Adrenal gland (tissue), 12 donors: ENCODE data around the gene SLC25A51. TPM values are rescaled to one million over a fixed set of nuclear protein-coding genes. Genes with fewer than 3 reads are reported as not detected.

Experiments used
- DNase-seq, 7 donors: peaks; one replicate each; pipeline ENCODE4 v3.0.0-alpha.2; 2019 to 2020
- H3K27ac ChIP-seq, 5 donors: fragments of 200-600 bp; sonication (generic) in 4 of 5; 1 replicate in 3 of 5; 2 replicates in 2 of 5; pipeline versions ENCODE4 v1.5.1 to v1.8.0; 2016 to 2020; ENCODE audit warnings: mild to moderate bottlenecking in 1 of 5
- H3K27me3 ChIP-seq: fragments of 200-600 bp; 2 replicates; pipeline ENCODE4 v1.8.0; 2021
- H3K36me3 ChIP-seq, 2 donors: fragments of 200-600 bp; replicated peaks in 1 of 2; 1 replicate in 1 of 2; 2 replicates in 1 of 2; pipeline versions ENCODE4 v1.5.1 to v1.8.0; 2018 to 2022
- H3K4me1 ChIP-seq, 2 donors: fragments of 200-600 bp; replicated peaks in 1 of 2; 1 replicate in 1 of 2; 2 replicates in 1 of 2; pipeline versions ENCODE4 v1.5.1 to v1.8.0; 2018 to 2021
- H3K4me3 ChIP-seq, 4 donors: fragments of 200-600 bp; sonication (generic) in 3 of 4; one replicate each; pipeline ENCODE4 v1.5.1; 2016 to 2018
- H3K9me3 ChIP-seq, 3 donors: fragments of 200-600 bp; sonication (generic) in 1 of 3; replicated peaks in 1 of 3; 1 replicate in 2 of 3; 2 replicates in 1 of 3; pipeline versions ENCODE4 v1.5.1 to v1.8.0; 2016 to 2021
- POLR2A ChIP-seq, 2 donors: fragments of 450-650 bp; IDR thresholded peaks; one replicate each; pipeline ENCODE4 v1.6.1; 2017; ENCODE audit warnings: antibody characterized with exemption in 2 of 2, mild to moderate bottlenecking in 2 of 2, moderate library complexity in 1 of 2
- WGBS, 4 donors: extraction: QIAGEN DNeasy Blood & Tissue Kit in 2 of 4; methylation state at CpG; one replicate each; pipeline versions ENCODE4 v1.1.5 to v1.1.7; 2013 to 2017; 5-methylcytosine and 5-hydroxymethylcytosine counted together
- intact Hi-C, 2 donors: fragments of 100-400 bp; cut with DNase I; formaldehyde crosslinking; loops; one replicate each; pipeline versions ENCODE4 v1.14.1 to v1.15.0; 2022 to 2023
- polyA plus RNA-seq, 3 donors: library from polyadenylated mRNA; stranded (reverse); fragments of 200-250 nt in 2 of 3; fragments of 350-450 nt in 1 of 3; fragmentation: Illumina TruSeq in 1 of 3; extraction: RNeasy Lipid Tissue Mini Kit (QIAGEN cat#74804) in 1 of 3; gene quantifications; one replicate each; pipeline ENCODE4 v1.2.3, GENCODE V29; 2013 to 2014
- total RNA-seq, 9 donors: library from RNA; depleted of rRNA in 4 of 9; stranded (reverse); fragments of >200 nt in 4 of 9; fragments of 120-200 nt in 1 of 9; fragmentation: NEBNext Ultra II Directional in 1 of 9; extraction: Animal tissue kit (Norgen Biotek cat#: 25700) in 1 of 9; gene quantifications; one replicate each; pipeline versions ENCODE4 v1.1.0 to v1.2.4, GENCODE V29; 2013 to 2023
- TF ChIP-seq, protein P1 (sequence below), 6 experiments: fragments of 450-650 bp in 4 of 6; fragments of 200-600 bp in 2 of 6; sonication (generic) in 1 of 6; IDR thresholded peaks; 1 replicate in 5 of 6; 2 replicates in 1 of 6; pipeline versions ENCODE4 v1.5.1 to v1.8.0; 2016 to 2021; ENCODE audit warnings: antibody characterized with exemption in 6 of 6, mild to moderate bottlenecking in 2 of 6, moderate library complexity in 1 of 6
- donor health status: healthy with polysubstance abuse.
- donor health status: Bipolar disorder and iron deficiency.
- donor health status: DM: yes; HTN: yes; CAD: no.
- donor health status: DM: no; HTN: no; CAD: no.
- donor health status: DM: no; HTN: no; CAD: no.
- donor health status: DM: yes; HTN: yes; CAD: no.

Gene SLC25A51
- total and polyA plus RNA-seq, 12 donors = 3.8 to 28.3 (median 20.7) TPM

DNA sequence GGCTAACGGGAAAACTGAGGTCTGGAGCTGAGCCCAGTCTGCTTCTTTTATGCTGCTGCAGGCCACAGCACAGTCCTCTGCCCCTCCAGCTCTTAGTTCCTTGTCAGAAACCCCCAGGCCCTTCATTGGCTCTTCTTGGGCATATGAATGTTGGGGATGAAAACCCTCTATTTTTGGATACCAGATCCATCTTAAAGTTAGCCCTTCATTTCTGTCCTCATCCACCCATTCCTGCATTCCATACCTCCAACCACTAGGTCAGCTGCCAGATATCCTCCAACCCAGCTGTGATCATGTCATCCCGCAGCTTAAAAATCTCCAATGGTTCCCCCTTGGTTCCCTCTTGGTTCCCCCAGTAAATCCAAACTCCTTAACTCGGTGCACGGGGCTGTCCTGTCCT is 1.8 kb upstream of the SLC25A51 start:
- Histone ChIP-seq H3K36me3 (no peaks in the 10 kb centered on the region), H3K9me3 (no peaks in the 10 kb centered on the region), H3K4me1 (peaks cover 0 to 11% of the 10 kb centered on the region in 2 donors), H3K27ac (no peak overlapping the region), H3K4me3 (no peak overlapping the region), H3K27me3 (no peaks in the 10 kb centered on the region)
- peak in 1 of 7 donors; percentile 28 for DNase-seq
- WGBS, 4 donors = 89 to 100% (median 93%) methylated on average over 4 of the region's 4 CpGs
- no peak for TF ChIP-seq POLR2A (IDR thresholded peaks at IDR 0.05)
- TF ChIP-seq, protein P1, sequence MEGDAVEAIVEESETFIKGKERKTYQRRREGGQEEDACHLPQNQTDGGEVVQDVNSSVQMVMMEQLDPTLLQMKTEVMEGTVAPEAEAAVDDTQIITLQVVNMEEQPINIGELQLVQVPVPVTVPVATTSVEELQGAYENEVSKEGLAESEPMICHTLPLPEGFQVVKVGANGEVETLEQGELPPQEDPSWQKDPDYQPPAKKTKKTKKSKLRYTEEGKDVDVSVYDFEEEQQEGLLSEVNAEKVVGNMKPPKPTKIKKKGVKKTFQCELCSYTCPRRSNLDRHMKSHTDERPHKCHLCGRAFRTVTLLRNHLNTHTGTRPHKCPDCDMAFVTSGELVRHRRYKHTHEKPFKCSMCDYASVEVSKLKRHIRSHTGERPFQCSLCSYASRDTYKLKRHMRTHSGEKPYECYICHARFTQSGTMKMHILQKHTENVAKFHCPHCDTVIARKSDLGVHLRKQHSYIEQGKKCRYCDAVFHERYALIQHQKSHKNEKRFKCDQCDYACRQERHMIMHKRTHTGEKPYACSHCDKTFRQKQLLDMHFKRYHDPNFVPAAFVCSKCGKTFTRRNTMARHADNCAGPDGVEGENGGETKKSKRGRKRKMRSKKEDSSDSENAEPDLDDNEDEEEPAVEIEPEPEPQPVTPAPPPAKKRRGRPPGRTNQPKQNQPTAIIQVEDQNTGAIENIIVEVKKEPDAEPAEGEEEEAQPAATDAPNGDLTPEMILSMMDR (IDR thresholded peaks at IDR 0.05) = no peak
- intact Hi-C loops = loop anchor here (5.0 to 10.0 kb wide), 6 partner anchors 101 to 452 kb away; partner anchors contain the start of genes DCAF10 (in 1 of the 2), POLR1E (in 1 of the 2) and TRMT10B (in 1 of the 2)

DNA sequence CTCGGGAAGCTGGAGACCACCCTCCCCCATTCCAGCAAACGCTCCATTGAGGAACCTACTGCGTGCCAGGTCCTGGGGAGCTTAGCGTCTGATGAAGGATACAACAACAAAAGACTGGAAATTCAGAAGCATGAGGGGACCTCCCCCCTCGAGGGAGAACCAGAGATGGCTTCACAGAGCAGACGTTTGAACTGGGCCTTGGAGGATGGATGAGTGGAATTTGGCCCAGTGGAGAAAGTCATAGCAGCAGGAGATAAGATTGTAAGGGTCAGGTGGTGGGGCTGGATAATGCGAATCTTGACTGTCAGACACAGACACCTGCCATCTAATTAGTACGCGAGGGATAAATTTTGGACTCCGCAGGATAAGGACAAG is 1.2 kb upstream of the SLC25A51 start:
- Histone ChIP-seq H3K36me3 (no peaks in the 10 kb centered on the region), H3K4me3 (peak overlapping the region in 1 of 4 donors; percentile 91), H3K9me3 (no peaks in the 10 kb centered on the region), H3K27ac (no peak overlapping the region), H3K27me3 (no peaks in the 10 kb centered on the region), H3K4me1 (peaks cover 0 to 11% of the 10 kb centered on the region in 2 donors)
- TF ChIP-seq POLR2A (IDR thresholded peaks at IDR 0.05) = no peak
- TF ChIP-seq, protein P1 (IDR thresholded peaks at IDR 0.05) = no peak
- intact Hi-C loops = loop anchor here (5.0 to 10.0 kb wide), 6 partner anchors 100 to 452 kb away; partner anchors contain the start of genes DCAF10 (in 1 of the 2), POLR1E (in 1 of the 2) and TRMT10B (in 1 of the 2)
- no peak for DNase-seq
- WGBS, 4 donors = 71 to 84% (median 76%) methylated on average over 10 of the region's 10 CpGs

DNA sequence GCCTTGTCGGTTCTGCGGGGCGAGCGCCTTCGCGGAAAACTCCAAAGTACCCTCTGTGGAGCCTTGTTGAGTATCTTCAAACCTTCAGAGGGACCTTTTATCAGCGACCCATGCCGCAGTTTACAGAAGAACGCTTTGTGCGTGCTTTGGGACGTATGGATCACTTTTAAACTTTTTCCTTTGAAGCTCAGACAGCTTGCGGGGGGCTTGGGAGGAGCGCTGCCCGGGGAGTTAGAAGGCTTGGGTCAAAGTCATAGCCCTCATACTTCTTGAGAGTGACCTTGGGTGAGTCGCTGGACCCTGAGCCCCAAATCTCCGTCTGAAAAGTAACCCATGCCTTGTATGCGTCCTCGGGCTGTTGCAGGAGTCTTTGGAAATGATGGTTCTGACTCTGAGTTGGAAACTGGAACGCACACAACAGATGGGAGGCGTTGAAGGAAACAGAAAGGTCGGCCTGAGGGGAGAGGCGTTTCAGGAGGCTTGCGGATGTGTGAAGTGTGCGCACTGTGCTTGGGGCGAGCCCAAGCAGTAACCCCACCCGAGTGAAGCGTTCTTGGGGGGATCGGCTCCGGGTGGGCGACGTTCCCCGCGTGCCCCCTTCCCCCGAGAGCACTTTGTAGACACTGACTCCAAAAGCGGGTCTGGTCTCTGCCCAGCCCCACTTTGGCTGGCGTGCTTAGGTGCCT is 661 bp upstream of the SLC25A51 start:
- peak in 2 of 7 donors; percentile 38 to 57 for DNase-seq
- no peaks in the 10 kb centered on the region for H3K36me3 ChIP-seq
- 13 to 28% (median 24%) methylated on average over 23 to 36 of the region's 36 CpGs for WGBS, 4 donors
- H3K4me3 ChIP-seq = peak overlapping the region in 3 of 4 donors; percentile 4 to 97 (median 91)
- TF ChIP-seq POLR2A (IDR thresholded peaks at IDR 0.05) = no peak
- TF ChIP-seq, protein P1 (IDR thresholded peaks at IDR 0.05) = peak in 2 of 6 experiments; percentile 5 to 13
- peaks cover 0 to 11% of the 10 kb centered on the region in 2 donors for H3K4me1 ChIP-seq
- no peaks in the 10 kb centered on the region for H3K27me3 ChIP-seq
- no peaks in the 10 kb centered on the region for H3K9me3 ChIP-seq
- H3K27ac ChIP-seq = peak overlapping the region in 4 of 5 donors; percentile 1 to 93 (median 87)
- intact Hi-C loops = loop anchor here (5.0 to 10.0 kb wide), 6 partner anchors 100 to 453 kb away; partner anchors contain the start of genes DCAF10 (in 1 of the 2), POLR1E (in 1 of the 2) and TRMT10B (in 1 of the 2)
